ENCODE data around the gene ADGRD2. TPM values are rescaled to one million over a fixed set of nuclear protein-coding genes. Genes with fewer than 3 reads are reported as not detected.

The ADGRD2 gene
- total RNA-seq, 1 experiment from 2014 or later, result 1.5 TPM

DNA sequence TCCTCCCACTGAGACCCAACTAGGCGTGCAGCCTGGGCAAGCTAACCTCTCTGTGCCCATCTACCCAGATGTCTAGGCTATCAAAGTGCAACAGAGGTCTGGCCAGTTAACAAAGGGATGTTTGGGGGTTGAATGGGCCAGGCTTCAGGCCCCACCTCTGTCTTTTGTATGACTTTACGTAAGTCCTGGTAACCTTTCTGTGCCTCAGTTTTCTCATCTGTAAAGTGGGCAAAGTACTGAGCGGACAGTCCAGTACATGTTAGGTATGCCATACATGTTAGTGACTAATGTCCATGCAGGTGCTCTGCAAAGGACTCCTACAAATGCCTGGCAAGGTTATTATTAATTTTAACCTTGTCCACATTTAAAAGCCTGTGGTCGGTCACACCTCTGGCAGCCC is 43.0 kb downstream of the ADGRD2 start:
- Histone ChIP-seq H2BK120ac (ENCODE audit: low read depth, low read length, poor library complexity, severe bottlenecking) (no peak overlapping the region), H3K4ac (ENCODE audit: low read depth, low read length) (no peak overlapping the region), H3K56ac (ENCODE audit: insufficient read length, low read depth, low read length) (no peak overlapping the region), H3K4me2 (ENCODE audit: insufficient read depth, insufficient read length, low read length) (no peak overlapping the region), H4K8ac (replicated peaks; ENCODE audit: insufficient read length, low read depth, low read length) (no peak overlapping the region), H3K18ac (ENCODE audit: insufficient read length, low read depth, low read length) (no peak overlapping the region), H2BK5ac (ENCODE audit: insufficient read length, low read length) (no peak overlapping the region), H3K4me1 (ENCODE audit: insufficient read depth, low read length) (no peaks in the 10 kb centered on the region), H2AFZ (ENCODE audit: low read length) (no peak overlapping the region), H2BK15ac (ENCODE audit: low read depth, low read length) (no peak overlapping the region), H3K23me2 (ENCODE audit: insufficient read length, low read depth, low read length, poor library complexity, severe bottlenecking) (no peaks in the 10 kb centered on the region), H3K79me1 (ENCODE audit: insufficient read depth, low read depth, low read length, poor library complexity, severe bottlenecking) (no peaks in the 10 kb centered on the region), H3K79me2 (ENCODE audit: insufficient read depth, low read length) (no peaks in the 10 kb centered on the region), H2AK5ac (ENCODE audit: insufficient read length, low read length) (no peak overlapping the region), H4K20me1 (ENCODE audit: control insufficient read depth, insufficient read depth, insufficient read length) (no peaks in the 10 kb centered on the region), H3K14ac (ENCODE audit: insufficient read depth, low read length) (no peak overlapping the region), H3K27ac (ENCODE audit: insufficient read length, low read depth, low read length) (no peak overlapping the region), H3K9me3 (ENCODE audit: control insufficient read depth, low read depth, low read length) (no peaks in the 10 kb centered on the region), H2BK12ac (ENCODE audit: insufficient read length, low read depth, low read length) (no peak overlapping the region), H3K9ac (ENCODE audit: extremely low read depth, insufficient read length, low read length) (no peak overlapping the region), H4K5ac (ENCODE audit: insufficient read length, low read depth, low read length) (no peak overlapping the region), H3K27me3 (ENCODE audit: insufficient read depth, low read length) (no peaks in the 10 kb centered on the region), H3K23ac (ENCODE audit: insufficient read length, low read depth, low read length) (no peak overlapping the region), H3T11ph (ENCODE audit: low read length) (no peak overlapping the region), H2BK20ac (ENCODE audit: low read depth, low read length, poor library complexity, severe bottlenecking) (no peak overlapping the region), H4K91ac (ENCODE audit: insufficient read length, low read depth, low read length) (no peak overlapping the region)
- no peak overlapping the region for H3K4me3 Mint-ChIP-seq
- TF ChIP-seq, protein P1, sequence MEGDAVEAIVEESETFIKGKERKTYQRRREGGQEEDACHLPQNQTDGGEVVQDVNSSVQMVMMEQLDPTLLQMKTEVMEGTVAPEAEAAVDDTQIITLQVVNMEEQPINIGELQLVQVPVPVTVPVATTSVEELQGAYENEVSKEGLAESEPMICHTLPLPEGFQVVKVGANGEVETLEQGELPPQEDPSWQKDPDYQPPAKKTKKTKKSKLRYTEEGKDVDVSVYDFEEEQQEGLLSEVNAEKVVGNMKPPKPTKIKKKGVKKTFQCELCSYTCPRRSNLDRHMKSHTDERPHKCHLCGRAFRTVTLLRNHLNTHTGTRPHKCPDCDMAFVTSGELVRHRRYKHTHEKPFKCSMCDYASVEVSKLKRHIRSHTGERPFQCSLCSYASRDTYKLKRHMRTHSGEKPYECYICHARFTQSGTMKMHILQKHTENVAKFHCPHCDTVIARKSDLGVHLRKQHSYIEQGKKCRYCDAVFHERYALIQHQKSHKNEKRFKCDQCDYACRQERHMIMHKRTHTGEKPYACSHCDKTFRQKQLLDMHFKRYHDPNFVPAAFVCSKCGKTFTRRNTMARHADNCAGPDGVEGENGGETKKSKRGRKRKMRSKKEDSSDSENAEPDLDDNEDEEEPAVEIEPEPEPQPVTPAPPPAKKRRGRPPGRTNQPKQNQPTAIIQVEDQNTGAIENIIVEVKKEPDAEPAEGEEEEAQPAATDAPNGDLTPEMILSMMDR (conservative IDR thresholded peaks at IDR 0.05), result no peak
- no peaks in the 10 kb centered on the region for H3K36me3 Mint-ChIP-seq (ENCODE audit: insufficient read depth in 1 of 3, low read depth in 3 of 3)
- peaks cover 7 to 30% of the 10 kb centered on the region in 2 experiments for H3K4me1 Mint-ChIP-seq
- DNase-seq, result no peak
- WGBS (ENCODE audit: extremely low coverage, insufficient read length, low lambda C conversion rate), result no CpG with 5 or more reads among the region's 4 CpGs
- no peak overlapping the region for H3K27ac Mint-ChIP-seq
- no peaks in the 10 kb centered on the region for H3K9me3 Mint-ChIP-seq
- H3K27me3 Mint-ChIP-seq (ENCODE audit: low read depth), result peaks cover 25% of the 10 kb centered on the region

All from H9 (cell line).